ENCODE measurements around the gene B3GNT4.
A peak's percentile ranks its signal among the peaks of the same experiment; 100 is the strongest.
"Not testable (repeated sequence)": the region's sequence is repeated elsewhere in the genome, so short reads cannot be mapped to it uniquely, and the experiment has no call there.

B3GNT4 gene

DNA sequence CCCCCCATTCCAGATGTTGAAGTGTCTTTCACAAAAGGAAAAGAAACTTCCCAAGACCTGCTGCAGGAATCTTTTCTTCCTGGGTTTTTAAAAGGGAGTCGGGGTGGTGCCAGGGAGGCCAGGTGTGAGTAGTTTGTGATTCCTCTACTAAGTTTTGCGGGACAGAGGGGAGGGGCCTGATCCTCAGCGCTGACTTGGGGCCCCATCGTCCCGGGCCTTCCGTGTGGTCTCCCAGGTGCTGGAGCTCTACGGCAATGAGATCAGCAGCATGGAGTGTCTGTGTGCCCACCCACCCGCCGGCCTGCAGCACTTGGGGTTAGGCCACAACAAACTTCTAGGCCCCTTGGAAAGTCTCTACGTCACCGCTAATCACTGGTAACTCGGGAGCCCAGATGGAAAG, 16.0 kb upstream of the B3GNT4 start:
- no peak for DNase-seq (ENCODE audit: low read depth, low spot score)

DNA sequence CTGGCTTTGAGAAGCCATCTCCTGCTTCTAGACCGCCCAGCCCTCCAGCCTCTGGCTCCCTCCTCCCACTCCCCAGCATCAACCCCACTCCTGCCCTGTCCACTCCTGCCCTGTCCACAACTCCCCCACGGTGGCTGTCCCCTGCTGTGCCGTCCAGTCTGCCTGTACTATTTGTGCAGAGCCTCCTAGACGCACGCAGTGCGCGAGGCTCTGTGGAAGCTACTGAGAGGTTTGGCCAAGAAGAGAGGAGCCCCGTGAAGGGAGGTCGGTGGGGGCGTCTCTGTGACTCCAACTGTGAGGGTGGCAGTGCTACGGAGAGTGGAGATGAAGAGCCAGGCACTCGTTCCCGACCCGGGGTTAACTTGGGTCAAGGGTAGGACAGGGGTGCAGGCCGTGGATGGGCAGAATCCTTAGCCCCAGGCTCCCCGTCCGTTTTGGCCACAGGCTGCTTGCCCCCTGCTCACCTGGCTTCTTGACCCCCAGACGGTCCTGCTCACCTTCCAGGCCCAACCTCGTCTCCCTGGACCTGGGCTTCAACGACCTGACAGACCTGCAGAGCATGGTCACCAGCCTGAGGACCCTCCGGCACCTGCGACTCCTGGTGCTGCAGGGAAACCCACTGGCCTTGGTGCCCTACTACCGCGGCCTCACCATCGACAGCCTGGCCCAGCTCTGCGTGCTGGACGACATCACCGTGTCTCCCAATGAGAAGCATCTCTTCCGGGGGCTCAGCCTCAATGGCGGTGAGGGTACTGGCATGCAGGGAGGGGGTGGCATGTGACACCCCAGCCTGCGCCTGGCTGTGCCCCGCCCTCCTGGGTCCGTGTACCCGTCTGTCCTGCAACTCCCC, 13.7 kb upstream of the B3GNT4 start:
- DNase-seq (ENCODE audit: low read depth, low spot score), result no peak

DNA sequence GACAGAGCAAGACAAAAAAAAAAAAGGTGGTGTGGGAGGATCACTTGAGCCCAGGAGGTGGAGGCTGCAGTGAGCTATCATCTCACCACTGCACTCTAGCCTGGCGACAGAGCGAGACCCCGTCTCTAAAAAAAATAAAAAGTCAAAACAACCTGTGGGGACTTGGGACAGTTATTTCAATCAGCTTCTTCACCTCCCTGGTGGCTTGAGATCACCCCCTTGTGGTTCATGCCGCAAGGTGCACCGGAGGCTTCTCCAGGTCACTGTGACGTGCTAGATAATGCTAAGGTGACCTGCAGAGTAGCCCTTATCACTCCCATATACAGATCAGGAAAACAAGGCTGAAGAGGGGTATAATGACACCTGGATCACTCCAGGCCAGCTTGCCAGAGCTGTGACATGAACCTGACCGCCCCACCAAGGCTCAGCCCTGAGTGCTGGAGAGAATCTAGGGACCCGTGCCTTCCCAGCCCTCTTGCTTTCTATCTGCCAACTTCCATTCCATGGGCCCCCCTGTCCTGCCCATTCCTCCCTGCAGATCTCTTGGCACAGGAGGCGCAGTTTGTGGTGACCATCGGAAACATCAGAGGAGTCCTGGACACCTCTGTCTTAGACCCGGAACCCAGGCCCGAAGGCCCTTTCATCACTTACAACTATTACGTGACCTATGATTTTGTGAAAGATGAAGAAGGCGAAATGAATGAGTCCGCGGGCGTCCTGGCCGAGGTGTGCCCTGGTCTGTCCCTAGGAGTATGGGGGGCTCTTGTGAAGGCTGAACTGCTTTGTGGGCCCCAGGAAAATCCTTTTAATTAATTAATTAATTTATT, 12.5 kb upstream of the B3GNT4 start:
- peak; percentile 20 for DNase-seq (ENCODE audit: low read depth, low spot score)

DNA sequence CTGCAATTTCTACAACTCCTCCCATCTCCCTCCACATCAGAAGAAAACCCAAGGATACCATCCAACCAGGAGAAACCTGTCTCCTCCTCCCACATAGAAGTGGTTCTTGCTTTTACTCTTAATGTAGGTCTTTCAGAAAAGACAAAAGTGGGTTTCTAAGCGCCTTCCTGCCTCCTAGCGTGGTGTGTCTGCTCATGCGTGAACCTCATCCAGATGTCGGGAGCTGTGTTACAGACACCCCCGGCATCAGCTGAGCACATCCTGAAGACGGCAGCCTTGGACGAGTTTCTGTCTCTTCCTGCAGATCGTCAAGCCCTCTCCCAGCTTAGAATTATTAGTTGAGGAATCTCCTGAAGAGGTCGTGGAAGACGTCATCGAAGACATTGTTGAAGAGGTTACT, 11.1 kb upstream of the B3GNT4 start:
- no peak for DNase-seq (ENCODE audit: low read depth, low spot score)

DNA sequence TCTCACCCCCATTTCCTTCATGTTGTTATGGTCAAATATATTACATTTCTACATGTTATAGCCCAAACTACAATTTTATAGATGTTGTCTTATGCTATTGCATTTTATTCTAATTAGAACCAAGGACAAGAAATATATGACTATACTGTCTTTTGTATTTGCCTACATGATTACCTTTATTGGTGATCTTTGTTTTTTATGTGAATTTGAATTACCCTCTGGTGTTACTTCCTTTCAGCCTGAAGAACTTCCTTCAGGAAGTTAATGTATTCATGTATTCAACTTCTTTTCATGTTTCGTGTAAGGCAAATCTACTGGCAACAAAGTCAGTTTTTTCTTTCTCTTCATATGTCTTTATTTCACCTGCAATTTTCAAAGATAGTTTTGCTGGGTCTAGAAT, 8.7 kb upstream of the B3GNT4 start:
- DNase-seq (ENCODE audit: low read depth, low spot score), result no peak

DNA sequence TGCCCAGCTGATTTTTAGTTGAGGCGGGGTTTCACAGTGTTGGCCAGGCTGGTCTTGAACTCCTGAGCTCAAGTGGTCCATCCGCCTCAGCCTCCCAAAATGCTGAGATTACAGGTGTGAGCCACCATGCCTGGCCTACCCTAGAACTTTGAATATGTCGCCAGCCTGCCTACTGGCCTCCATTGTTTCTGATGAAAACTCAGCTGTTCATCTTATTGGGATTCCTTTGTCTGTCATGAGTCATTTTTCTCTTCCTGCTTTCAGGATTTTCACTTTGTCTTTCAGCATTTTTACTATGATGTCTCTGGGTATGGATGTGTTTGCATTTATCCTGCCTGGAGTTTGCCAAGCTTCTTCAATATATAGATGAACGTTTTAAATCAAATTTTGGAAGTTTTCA, 8.1 kb upstream of the B3GNT4 start:
- no peak for DNase-seq (ENCODE audit: low read depth, low spot score)

DNA sequence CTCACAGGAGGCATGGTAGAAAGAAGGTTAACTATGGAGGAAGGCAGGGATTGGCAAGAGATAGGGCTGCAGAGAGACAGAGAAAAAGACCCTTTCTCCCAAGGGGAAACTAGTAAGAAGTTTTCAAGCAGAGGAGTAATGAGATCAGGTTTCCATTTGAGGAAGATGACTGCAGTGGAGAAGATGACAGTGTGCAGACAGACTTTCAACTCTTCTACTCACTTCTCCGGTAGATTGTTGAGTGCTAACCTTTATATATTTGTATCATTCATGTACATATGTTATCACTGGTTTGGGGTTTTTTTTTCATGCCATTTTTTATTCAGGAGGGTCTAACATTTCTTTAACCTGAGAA, 5.9 kb upstream of the B3GNT4 start:
- no peak for DNase-seq (ENCODE audit: low read depth, low spot score)

DNA sequence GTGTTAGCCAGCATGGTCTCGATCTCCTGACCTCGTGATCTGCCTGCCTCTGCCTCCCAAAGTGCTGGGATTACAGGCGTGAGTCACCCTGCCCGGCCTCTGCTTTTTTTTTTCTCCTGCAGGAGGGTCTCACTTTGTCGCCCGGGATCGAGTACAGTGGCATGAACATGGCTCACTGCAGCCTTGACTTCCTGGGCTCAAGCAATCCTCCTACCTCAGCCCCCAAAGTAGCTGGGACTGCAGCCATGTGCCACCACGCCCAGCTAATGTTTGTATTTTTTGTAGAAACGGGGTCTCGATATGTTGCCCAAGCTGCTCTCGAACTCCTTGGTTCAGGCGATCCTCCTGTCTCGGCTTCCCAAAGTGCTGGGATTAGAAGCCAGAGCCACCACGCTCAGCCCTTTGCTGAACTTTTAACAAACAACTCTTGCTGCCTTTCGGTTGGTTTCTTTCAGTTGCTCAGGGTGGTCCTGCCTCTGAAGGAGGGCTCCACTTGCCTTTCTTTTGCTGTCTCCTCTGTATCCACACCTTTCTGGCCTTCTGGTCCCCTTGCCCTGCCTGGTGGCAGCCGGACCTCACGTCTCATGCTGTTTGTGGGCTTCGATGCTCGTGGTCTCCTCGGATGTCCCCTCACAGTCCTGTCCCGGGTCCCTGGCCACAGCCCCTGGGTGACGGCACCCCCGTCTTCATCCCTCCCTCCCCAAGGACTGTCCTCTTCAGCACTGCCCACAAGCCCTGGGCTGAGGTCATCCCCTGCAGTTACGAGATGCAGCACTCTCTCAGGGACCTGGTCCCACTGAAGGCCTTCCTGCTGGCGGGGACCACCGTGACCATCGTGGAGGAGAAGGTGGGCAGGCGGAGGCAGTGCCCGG, 3.8 kb upstream of the B3GNT4 start:
- DNase-seq (ENCODE audit: low read depth, low spot score), result no peak

DNA sequence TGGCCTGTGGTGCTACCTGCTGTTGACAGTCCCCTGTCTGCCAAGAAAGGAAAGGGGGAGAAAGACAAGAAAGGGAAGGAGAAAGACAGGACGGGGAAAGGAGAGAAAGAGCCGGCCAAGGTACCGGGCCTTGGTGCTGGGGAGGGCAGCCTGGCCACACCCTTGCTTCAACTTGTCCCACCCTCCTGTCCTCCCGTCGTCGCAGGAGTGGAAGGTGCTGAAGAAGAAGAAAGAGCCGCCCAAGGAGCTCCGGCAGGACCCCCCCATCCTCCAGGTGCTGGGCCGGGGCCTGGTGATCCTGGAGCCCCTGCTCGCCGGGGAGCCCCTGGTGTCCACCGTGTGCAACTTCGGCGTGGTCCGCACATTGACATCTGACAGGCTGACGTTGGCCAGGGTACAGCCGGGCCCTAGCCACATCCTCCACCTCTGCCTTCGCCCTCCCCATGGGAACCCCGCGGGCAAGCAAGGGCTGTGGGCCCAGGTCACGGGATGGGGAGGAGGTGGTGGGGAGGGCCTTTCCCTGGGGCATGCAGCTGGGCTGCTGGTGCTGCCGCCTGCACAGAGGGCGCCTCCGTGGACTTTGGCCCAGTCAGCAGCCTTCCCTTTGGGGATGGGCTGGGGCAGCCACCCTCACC, 2.9 kb upstream of the B3GNT4 start:
- no peak for DNase-seq (ENCODE audit: low read depth, low spot score)

DNA sequence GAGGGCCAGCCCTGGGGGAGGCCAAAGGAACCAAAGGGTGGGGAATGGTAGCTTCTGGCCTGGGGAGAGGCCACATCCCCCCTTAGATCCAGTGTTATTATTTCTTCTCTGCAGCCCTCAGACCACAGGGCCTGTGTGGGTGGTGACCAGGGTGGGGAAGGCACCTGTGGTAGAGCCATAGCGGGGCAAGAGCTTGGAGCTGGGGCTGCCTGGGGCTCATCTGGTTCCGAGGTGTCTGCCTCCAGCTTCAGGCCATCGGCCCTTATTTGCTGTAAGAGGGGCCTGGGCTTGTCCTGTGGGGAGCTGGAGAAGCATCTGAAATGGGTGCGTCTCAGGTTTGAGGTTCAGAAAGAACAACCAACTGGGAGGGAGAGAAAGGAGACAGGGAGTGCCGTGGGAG, 2.1 kb upstream of the B3GNT4 start:
- no peak for DNase-seq (ENCODE audit: low read depth, low spot score)

DNA sequence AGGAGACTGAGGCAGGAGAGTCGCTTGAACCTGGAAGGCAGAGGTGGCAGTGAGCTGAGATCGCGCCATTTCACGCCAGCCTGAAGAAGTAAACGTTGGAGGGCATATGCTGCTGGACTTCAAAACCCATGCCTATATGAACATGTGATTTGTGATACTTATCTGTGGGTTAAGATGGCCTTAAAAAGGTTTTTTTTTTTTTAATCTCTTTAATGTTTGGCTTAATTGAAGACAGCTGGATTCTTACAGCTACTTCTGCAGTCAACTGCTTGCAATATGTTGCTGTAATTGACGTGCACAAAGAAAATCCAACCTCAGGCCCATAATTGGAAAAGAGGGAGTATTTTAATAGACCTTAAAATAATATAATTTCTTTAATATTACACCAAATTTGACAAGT, 1.5 kb upstream of the B3GNT4 start:
- DNase-seq (ENCODE audit: low read depth, low spot score), result no peak

DNA sequence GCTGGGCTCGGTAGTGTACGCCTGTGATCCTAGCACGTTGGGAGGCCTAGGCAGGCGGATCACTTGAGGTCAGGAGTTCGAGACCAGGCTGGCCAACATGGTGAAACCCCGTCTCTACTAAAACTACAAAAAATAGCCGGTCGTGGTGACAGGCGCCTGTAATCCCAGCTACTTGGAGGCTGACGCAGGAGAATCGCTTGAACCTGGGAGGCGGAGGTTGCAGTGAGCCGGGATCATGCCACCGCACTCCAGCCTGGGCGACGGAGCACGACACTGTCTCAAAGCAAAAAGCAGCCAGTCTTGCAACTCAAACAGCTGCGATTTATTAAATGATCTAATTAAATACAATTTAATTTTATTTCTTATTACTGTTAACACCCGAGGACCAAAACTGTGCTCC, 698 bp upstream of the B3GNT4 start:
- not testable (repeated sequence) for DNase-seq (ENCODE audit: low read depth, low spot score)

DNA sequence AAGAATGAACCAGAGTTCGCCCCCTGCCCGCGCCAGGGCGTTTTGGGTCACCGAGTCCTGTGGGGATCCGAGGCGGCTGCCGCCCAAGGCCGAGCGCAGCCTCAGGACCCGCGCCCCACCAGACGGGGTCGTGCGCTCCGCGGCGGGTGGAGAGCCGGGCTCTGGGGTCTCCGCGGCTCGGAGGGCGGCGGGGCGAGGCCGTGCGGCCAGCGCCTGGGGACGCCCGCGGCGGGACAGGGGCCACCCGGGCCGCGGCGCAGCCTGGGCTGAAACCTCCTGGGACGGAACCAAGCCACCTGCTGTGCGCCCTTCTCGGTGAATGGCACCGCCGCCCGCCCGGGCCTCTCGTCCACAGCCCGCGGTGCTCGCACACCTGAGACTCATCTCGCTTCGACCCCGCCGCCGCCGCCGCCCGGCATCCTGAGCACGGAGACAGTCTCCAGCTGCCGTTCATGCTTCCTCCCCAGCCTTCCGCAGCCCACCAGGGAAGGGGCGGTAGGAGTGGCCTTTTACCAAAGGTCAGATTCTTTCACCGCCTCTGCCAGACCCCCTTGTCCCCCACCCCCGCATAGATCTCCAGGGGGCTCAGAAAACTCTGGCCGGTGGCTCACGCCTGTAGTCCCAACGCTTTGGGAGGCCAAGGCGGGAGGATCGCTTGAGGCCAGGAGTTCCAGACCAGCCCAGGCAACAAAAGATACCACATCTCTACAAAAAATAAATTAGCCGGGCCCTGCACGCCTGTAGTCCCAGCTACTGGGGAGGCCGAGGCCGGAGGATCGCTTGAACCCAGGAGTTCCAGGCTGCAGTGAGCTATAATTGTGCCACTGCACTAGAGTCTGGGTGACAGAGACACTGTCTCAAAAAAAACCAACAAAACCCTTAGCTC, 901 bp downstream of the B3GNT4 start:
- no peak for DNase-seq (ENCODE audit: low read depth, low spot score)

DNA sequence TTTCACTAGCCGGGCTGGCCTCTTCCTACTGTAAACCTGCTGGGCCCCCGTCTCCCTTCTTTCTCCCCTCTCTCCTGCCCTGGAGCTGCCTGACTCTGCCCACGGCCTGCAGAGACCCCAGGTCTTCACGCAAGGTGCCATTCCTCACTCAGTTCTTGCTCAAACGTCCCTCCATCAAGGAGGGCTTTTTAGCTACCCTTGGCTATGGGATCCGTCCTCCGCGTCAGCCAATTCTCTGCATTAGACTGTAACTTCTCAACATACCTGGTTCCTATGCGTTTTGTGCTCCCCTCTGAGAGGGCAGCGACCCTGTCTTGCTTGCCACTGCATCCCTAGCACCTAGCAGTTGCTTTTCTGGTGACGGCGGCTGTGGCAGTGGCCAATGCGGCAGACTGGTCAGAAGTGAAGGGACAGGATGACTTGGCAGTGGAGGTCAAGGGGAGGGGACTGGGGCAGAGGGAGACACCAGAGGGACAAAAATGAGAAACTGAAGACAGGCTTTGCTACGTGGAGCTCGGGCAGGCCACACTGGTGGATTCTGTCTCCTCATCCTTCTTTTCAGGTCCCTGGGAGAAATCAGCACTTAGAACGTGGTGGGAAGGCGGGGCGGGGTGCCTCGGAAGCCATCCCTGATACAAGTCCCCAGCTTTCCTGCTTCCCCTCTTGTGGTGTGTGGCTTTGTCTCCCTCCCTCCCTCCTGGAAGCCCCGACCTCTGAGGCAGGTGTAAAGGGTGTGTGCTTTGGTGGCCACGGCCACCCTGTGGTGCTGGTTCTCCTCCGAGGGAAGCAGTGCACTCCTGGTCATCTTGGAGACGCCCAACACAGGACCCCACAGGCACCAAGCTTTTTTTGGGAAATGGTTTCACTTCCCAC, 1.8 kb downstream of the B3GNT4 start:
- no peak for DNase-seq (ENCODE audit: low read depth, low spot score)

DNA sequence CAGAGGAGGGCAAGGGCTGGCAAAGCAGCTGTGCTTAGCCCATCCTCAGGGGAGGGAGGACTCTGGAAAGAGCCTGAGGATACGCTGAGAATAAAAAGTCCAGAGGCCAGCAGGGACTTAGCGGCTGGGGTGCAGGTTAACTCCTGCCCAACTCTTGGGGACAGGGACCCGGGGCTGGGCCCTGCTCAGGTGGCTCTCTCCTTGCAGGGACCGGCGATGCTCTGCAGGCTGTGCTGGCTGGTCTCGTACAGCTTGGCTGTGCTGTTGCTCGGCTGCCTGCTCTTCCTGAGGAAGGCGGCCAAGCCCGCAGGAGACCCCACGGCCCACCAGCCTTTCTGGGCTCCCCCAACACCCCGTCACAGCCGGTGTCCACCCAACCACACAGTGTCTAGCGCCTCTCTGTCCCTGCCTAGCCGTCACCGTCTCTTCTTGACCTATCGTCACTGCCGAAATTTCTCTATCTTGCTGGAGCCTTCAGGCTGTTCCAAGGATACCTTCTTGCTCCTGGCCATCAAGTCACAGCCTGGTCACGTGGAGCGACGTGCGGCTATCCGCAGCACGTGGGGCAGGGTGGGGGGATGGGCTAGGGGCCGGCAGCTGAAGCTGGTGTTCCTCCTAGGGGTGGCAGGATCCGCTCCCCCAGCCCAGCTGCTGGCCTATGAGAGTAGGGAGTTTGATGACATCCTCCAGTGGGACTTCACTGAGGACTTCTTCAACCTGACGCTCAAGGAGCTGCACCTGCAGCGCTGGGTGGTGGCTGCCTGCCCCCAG, 2.8 kb downstream of the B3GNT4 start:
- DNase-seq (ENCODE audit: low read depth, low spot score), result no peak

DNA sequence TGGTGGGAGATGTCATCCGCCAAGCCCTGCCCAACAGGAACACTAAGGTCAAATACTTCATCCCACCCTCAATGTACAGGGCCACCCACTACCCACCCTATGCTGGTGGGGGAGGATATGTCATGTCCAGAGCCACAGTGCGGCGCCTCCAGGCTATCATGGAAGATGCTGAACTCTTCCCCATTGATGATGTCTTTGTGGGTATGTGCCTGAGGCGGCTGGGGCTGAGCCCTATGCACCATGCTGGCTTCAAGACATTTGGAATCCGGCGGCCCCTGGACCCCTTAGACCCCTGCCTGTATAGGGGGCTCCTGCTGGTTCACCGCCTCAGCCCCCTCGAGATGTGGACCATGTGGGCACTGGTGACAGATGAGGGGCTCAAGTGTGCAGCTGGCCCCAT, 3.5 kb downstream of the B3GNT4 start:
- no peak for DNase-seq (ENCODE audit: low read depth, low spot score)

DNA sequence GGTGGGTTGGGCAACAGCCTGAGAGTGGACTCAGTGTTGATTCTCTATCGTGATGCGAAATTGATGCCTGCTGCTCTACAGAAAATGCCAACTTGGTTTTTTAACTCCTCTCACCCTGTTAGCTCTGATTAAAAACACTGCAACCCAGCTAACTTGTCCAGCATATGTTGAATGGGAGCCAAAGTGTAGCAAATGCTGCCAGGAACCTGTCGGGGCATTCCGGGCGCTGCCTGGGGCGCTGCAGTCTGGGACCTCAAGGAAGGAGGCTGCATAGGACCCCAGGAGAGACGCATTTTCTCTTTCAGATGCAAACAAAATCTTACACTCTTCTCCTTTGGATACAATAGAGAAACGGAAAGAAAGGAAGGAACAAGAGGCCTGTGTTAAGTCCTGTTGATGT, 3.9 kb downstream of the B3GNT4 start:
- no peak for DNase-seq (ENCODE audit: low read depth, low spot score)

DNA sequence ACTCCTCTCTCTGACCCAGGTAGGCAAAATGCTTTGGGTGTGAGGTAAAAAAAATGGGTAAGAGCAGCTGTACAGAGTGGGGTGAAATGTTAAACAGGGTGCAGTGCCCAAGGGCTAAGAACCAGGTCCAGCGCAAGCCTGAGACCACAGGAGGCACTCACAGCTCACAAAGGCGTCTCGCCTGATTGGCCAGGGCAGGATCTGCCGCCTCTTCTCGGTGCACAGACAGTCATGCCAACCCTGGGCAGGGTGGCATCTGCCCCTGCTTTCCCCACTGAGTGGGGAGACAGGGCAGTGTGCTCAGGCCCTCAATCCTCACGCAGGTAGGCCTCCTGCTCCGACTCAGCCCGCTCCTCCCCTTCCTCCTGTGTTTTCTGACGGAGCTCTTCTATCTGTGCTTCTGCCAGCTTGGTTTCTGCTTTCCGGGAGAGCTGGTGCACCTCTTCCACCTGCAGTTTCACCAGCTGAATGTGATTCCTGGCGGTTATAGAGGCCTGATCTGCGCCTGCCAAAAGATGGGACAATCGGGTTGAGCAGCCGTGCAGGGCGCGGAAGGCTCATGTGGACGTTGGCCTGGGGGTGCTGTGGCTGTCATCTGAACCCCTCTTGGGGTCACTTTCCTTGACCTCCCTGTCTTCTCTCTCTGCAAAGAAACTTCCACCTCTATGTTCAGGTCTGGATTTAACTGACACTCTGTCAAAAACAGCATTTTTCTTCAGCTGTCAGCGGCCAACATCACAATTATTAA, 4.7 kb downstream of the B3GNT4 start:
- DNase-seq (ENCODE audit: low read depth, low spot score), result no peak

Data from smooth muscle cell of the brain vasculature (primary cell).